GM23338 (cell line): Measurements from ENCODE around the gene NOC2L. TPM values are rescaled to one million over a fixed set of nuclear protein-coding genes. Genes with fewer than 3 reads are reported as not detected.

Source experiments
- ATAC-seq: fragments of 200-7000 bp; cut with Tn5 transposase; 3 replicates; pipeline ENCODE4 v1.9.1; 2020
- DNase-seq: peaks from one replicate; pipeline ENCODE4 v3.0.0-alpha.2; 2015; ENCODE audit warnings: low spot score
- H2AFZ ChIP-seq: fragments of 200-600 bp; sonication (generic); 2 replicates; pipeline ENCODE4 v1.8.0; 2016; ENCODE audit warnings: antibody characterized with exemption, mild to moderate bottlenecking, moderate library complexity
- H3F3A ChIP-seq: fragments of 200-600 bp; sonication (generic); replicated peaks from 2 replicates; pipeline ENCODE4 v1.8.0; 2017; ENCODE audit warnings: antibody characterized with exemption, mixed run types, low read depth
- H3K27ac ChIP-seq: fragments of 200-600 bp; sonication (generic); 2 replicates; pipeline ENCODE4 v1.6.1; 2016; ENCODE audit warnings: low read depth
- H3K27me3 ChIP-seq: fragments of 200-600 bp; sonication (generic); 2 replicates; pipeline ENCODE4 v1.8.0; 2016; ENCODE audit warnings: mild to moderate bottlenecking, mixed run types, moderate library complexity; ENCODE audit not compliant: insufficient read depth
- H3K36me3 ChIP-seq: fragments of 200-600 bp; sonication (generic); 2 replicates; pipeline ENCODE4 v1.8.0; 2016; ENCODE audit warnings: mild to moderate bottlenecking; ENCODE audit not compliant: insufficient read depth
- H3K4me1 ChIP-seq: fragments of 200-600 bp; sonication (generic); 2 replicates; pipeline ENCODE4 v1.8.0; 2016; ENCODE audit warnings: mild to moderate bottlenecking, moderate library complexity; ENCODE audit not compliant: insufficient read depth
- H3K4me2 ChIP-seq: fragments of 200-600 bp; sonication (generic); 2 replicates; pipeline ENCODE4 v1.7.1; 2017; ENCODE audit warnings: mixed run types
- H3K4me3 ChIP-seq: fragments of 200-600 bp; sonication (generic); 2 replicates; pipeline ENCODE4 v1.6.1; 2016; ENCODE audit warnings: mixed run types
- H3K79me2 ChIP-seq: fragments of 200-600 bp; sonication (generic); replicated peaks from 2 replicates; pipeline ENCODE4 v1.8.0; 2017; ENCODE audit warnings: mild to moderate bottlenecking; ENCODE audit not compliant: insufficient read depth
- H3K9me2 ChIP-seq: fragments of 200-600 bp; sonication (generic); 2 replicates; pipeline ENCODE4 v1.8.0; 2017; ENCODE audit not compliant: insufficient read depth
- H4K20me1 ChIP-seq: fragments of 200-600 bp; sonication (generic); replicated peaks from 2 replicates; pipeline ENCODE4 v1.8.0; 2017; ENCODE audit warnings: mild to moderate bottlenecking; ENCODE audit not compliant: insufficient read depth
- H3K27ac Mint-ChIP-seq: 2 replicates; pipeline ENCODE4 v1.8.0; 2020; ENCODE audit warnings: inconsistent platforms, mild to moderate bottlenecking, moderate library complexity, mixed read lengths
- H3K27me3 Mint-ChIP-seq: 3 replicates; pipeline ENCODE4 v1.8.0; 2022; ENCODE audit warnings: low read depth, mild to moderate bottlenecking, moderate library complexity, mixed read lengths, inconsistent platforms; ENCODE audit not compliant: insufficient read depth, poor library complexity
- H3K36me3 Mint-ChIP-seq: 3 replicates; pipeline ENCODE4 v1.8.0; 2021; ENCODE audit warnings: low read depth, mild to moderate bottlenecking, inconsistent platforms, moderate library complexity, mixed read lengths
- H3K4me1 Mint-ChIP-seq: 3 replicates; pipeline ENCODE4 v1.8.0; 2020; ENCODE audit warnings: mild to moderate bottlenecking, inconsistent platforms, mixed read lengths
- H3K4me3 Mint-ChIP-seq: 3 replicates; pipeline ENCODE4 v1.8.0; 2021; ENCODE audit warnings: moderate library complexity, mild to moderate bottlenecking, inconsistent platforms, mixed read lengths
- H3K9me3 Mint-ChIP-seq: 3 replicates; pipeline ENCODE4 v1.8.0; 2020; ENCODE audit warnings: moderate library complexity, mild to moderate bottlenecking, inconsistent platforms, mixed read lengths
- CREB1 ChIP-seq: fragments of 250-450 bp; sonication (Bioruptor Pico); IDR thresholded peaks from 2 replicates; pipeline ENCODE4 v1.5.0; 2020; ENCODE audit warnings: low read depth, mild to moderate bottlenecking, moderate library complexity
- EZH2 ChIP-seq: fragments of 200-600 bp; sonication (generic); IDR thresholded peaks from one replicate; pipeline ENCODE4 v1.8.0; 2017; ENCODE audit warnings: antibody characterized with exemption, mild to moderate bottlenecking, low read depth; ENCODE audit not compliant: unreplicated experiment
- EZH2phosphoT487 ChIP-seq: fragments of 200-600 bp; sonication (generic); IDR thresholded peaks from one replicate; pipeline ENCODE4 v1.8.1; 2018; ENCODE audit warnings: antibody characterized with exemption; ENCODE audit not compliant: unreplicated experiment
- JUNB ChIP-seq: IDR thresholded peaks from one replicate; pipeline ENCODE4 v1.6.1; 2016; ENCODE audit warnings: antibody characterized with exemption; ENCODE audit not compliant: unreplicated experiment
- NANOG ChIP-seq: IDR thresholded peaks from 2 replicates; pipeline ENCODE4 v1.6.1; 2016; ENCODE audit warnings: antibody characterized with exemption, borderline replicate concordance
- POLR2AphosphoS5 ChIP-seq: IDR thresholded peaks from 2 replicates; pipeline ENCODE4 v1.6.1; 2016; ENCODE audit warnings: antibody characterized with exemption, low read depth
- STAT1 ChIP-seq: IDR thresholded peaks from one replicate; pipeline ENCODE4 v1.6.1; 2016; ENCODE audit warnings: antibody characterized with exemption; ENCODE audit not compliant: unreplicated experiment
- ZNF114 ChIP-seq: fragments of 250-450 bp; sonication (Bioruptor Pico); IDR thresholded peaks from 2 replicates; pipeline ENCODE4 v1.5.0; 2020; ENCODE audit warnings: mild to moderate bottlenecking, moderate library complexity
- ZNF331 ChIP-seq: fragments of 250-450 bp; sonication (Bioruptor Pico); IDR thresholded peaks from 2 replicates; pipeline ENCODE4 v1.5.0; 2020; ENCODE audit warnings: low read depth, mild to moderate bottlenecking, moderate library complexity
- polyA plus RNA-seq: library from polyadenylated mRNA; unstranded; fragments of >200 nt; fragmentation: Nextera tagmentation; extraction: Ambion mirVana; gene quantifications from 2 replicates; pipeline ENCODE4 v1.2.1, GENCODE V29; 2016
- total RNA-seq: library from RNA; depleted of rRNA; stranded (reverse); fragments of >200 nt; shearing (Covaris generic); gene quantifications from 2 replicates; pipeline ENCODE4 v1.2.3, GENCODE V29; 2014
- TF ChIP-seq, protein P1 (sequence below): IDR thresholded peaks from one replicate; pipeline ENCODE4 v1.6.1; 2018; ENCODE audit warnings: antibody characterized with exemption; ENCODE audit not compliant: unreplicated experiment
- TF ChIP-seq, protein P2 (sequence below): IDR thresholded peaks from 2 replicates; pipeline ENCODE4 v1.6.1; 2016; ENCODE audit warnings: antibody characterized with exemption
- TF ChIP-seq, protein P3 (sequence below), 2 experiments: fragments of 200-600 bp in 1 of 2; sonication (generic) in 1 of 2; conservative IDR thresholded peaks; 2 replicates each; pipeline versions ENCODE4 v1.5.1 to v1.6.1; 2016 to 2017; ENCODE audit warnings: antibody characterized with exemption in 2 of 2, low read depth in 2 of 2, mild to moderate bottlenecking in 2 of 2, moderate library complexity in 1 of 2

Gene NOC2L
- total and polyA plus RNA-seq, 2 experiments from 2014 or later, result 79.3 to 125 TPM

DNA sequence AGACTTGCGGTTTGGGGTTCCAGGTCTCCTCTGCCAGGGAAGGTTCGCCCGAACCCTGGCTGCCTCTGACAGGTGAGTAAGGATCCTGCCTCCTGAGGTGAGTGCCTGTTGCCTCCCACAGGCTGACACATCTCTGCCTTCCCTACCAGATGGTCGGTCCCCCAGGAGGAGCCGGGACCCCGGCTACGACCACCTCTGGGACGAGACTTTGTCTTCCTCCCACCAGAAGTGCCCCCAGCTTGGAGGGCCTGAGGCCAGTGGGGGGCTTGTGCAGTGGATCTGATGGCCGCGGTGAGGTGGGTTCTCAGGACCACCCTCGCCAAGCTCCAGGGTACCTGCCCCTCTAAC is 15.2 kb upstream of the NOC2L start:
- Histone ChIP-seq H3K36me3 (no peaks in the 10 kb centered on the region), H3F3A (peaks cover 5% of the 10 kb centered on the region), H2AFZ (no peak overlapping the region), H3K9me2 (no peaks in the 10 kb centered on the region), H3K79me2 (no peaks in the 10 kb centered on the region), H3K27me3 (peaks cover 11% of the 10 kb centered on the region; the same call in 1 of the 2 replicates), H3K4me3 (no peak overlapping the region), H3K4me1 (no peaks in the 10 kb centered on the region; the same call in 1 of the 2 replicates), H3K27ac (no peak overlapping the region), H3K4me2 (no peak overlapping the region), H4K20me1 (0 out of 2 replicates have a peak, but pooled peaks cover 2% of the 10 kb centered on the region)
- Mint-ChIP-seq H3K4me3 (no peak overlapping the region), H3K36me3 (peaks cover 5% of the 10 kb centered on the region), H3K4me1 (peaks cover 4% of the 10 kb centered on the region), H3K27ac (no peak overlapping the region), H3K9me3 (peaks cover 5% of the 10 kb centered on the region), H3K27me3 (peaks cover 24% of the 10 kb centered on the region)
- DNase-seq (no peak), ATAC-seq (no peak)
- TF ChIP-seq ZNF331 (CRISPR knock-in tag) (no peak), NANOG (no peak), JUNB (no peak), CREB1 (CRISPR knock-in tag) (no peak), EZH2phosphoT487 (no peak), ZNF114 (CRISPR knock-in tag) (no peak), EZH2 (no peak), POLR2AphosphoS5 (no peak), STAT1 (no peak)
- TF ChIP-seq, protein P1, sequence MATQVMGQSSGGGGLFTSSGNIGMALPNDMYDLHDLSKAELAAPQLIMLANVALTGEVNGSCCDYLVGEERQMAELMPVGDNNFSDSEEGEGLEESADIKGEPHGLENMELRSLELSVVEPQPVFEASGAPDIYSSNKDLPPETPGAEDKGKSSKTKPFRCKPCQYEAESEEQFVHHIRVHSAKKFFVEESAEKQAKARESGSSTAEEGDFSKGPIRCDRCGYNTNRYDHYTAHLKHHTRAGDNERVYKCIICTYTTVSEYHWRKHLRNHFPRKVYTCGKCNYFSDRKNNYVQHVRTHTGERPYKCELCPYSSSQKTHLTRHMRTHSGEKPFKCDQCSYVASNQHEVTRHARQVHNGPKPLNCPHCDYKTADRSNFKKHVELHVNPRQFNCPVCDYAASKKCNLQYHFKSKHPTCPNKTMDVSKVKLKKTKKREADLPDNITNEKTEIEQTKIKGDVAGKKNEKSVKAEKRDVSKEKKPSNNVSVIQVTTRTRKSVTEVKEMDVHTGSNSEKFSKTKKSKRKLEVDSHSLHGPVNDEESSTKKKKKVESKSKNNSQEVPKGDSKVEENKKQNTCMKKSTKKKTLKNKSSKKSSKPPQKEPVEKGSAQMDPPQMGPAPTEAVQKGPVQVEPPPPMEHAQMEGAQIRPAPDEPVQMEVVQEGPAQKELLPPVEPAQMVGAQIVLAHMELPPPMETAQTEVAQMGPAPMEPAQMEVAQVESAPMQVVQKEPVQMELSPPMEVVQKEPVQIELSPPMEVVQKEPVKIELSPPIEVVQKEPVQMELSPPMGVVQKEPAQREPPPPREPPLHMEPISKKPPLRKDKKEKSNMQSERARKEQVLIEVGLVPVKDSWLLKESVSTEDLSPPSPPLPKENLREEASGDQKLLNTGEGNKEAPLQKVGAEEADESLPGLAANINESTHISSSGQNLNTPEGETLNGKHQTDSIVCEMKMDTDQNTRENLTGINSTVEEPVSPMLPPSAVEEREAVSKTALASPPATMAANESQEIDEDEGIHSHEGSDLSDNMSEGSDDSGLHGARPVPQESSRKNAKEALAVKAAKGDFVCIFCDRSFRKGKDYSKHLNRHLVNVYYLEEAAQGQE, result no peak
- TF ChIP-seq, protein P2, sequence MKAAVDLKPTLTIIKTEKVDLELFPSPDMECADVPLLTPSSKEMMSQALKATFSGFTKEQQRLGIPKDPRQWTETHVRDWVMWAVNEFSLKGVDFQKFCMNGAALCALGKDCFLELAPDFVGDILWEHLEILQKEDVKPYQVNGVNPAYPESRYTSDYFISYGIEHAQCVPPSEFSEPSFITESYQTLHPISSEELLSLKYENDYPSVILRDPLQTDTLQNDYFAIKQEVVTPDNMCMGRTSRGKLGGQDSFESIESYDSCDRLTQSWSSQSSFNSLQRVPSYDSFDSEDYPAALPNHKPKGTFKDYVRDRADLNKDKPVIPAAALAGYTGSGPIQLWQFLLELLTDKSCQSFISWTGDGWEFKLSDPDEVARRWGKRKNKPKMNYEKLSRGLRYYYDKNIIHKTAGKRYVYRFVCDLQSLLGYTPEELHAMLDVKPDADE, result no peak
- TF ChIP-seq, protein P3, sequence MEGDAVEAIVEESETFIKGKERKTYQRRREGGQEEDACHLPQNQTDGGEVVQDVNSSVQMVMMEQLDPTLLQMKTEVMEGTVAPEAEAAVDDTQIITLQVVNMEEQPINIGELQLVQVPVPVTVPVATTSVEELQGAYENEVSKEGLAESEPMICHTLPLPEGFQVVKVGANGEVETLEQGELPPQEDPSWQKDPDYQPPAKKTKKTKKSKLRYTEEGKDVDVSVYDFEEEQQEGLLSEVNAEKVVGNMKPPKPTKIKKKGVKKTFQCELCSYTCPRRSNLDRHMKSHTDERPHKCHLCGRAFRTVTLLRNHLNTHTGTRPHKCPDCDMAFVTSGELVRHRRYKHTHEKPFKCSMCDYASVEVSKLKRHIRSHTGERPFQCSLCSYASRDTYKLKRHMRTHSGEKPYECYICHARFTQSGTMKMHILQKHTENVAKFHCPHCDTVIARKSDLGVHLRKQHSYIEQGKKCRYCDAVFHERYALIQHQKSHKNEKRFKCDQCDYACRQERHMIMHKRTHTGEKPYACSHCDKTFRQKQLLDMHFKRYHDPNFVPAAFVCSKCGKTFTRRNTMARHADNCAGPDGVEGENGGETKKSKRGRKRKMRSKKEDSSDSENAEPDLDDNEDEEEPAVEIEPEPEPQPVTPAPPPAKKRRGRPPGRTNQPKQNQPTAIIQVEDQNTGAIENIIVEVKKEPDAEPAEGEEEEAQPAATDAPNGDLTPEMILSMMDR (conservative IDR thresholded peaks at IDR 0.05; ENCODE audit: low read depth in 2 of 2), result no peak
